Mesenchymal stem cell (in vitro differentiated cells and primary cell): ENCODE results near the gene POLR2C.

ENCODE experiments used
- DNase-seq: peaks from one replicate; pipeline ENCODE4 v3.0.0-alpha.2; 2013
- H2AFZ ChIP-seq: one replicate; pipeline ENCODE4 v1.6.1; 2013; ENCODE audit warnings: low read depth, mild to moderate bottlenecking, control low read depth, inconsistent platforms, low read length, moderate library complexity
- H2AK5ac ChIP-seq: 2 replicates; pipeline ENCODE4 v1.6.1; 2013; ENCODE audit warnings: low read length, moderate library complexity, mild to moderate bottlenecking, inconsistent platforms; ENCODE audit not compliant: severe bottlenecking
- H2BK120ac ChIP-seq: one replicate; pipeline ENCODE4 v1.6.1; 2013; ENCODE audit warnings: low read depth, mild to moderate bottlenecking, inconsistent platforms, low read length, moderate library complexity
- H2BK12ac ChIP-seq, 2 experiments: one replicate each; pipeline ENCODE4 v1.6.1; 2013; ENCODE audit warnings: inconsistent platforms in 2 of 2, low read length in 2 of 2, mild to moderate bottlenecking in 2 of 2, moderate library complexity in 2 of 2, control low read depth in 1 of 2
- H2BK15ac ChIP-seq: one replicate; pipeline ENCODE4 v1.6.1; 2013; ENCODE audit warnings: mild to moderate bottlenecking, low read depth, inconsistent platforms; ENCODE audit not compliant: poor library complexity, severe bottlenecking
- H2BK5ac ChIP-seq: 2 replicates; pipeline ENCODE4 v1.6.1; 2013; ENCODE audit warnings: low read depth, mild to moderate bottlenecking, low read length, control low read depth, inconsistent platforms; ENCODE audit not compliant: poor library complexity, severe bottlenecking
- H3K14ac ChIP-seq, 2 experiments: one replicate each; pipeline ENCODE4 v1.6.1; 2013; ENCODE audit warnings: inconsistent platforms in 2 of 2, low read length in 2 of 2, control low read depth in 1 of 2, mild to moderate bottlenecking in 1 of 2, moderate library complexity in 1 of 2
- H3K18ac ChIP-seq, 2 experiments: one replicate each; pipeline ENCODE4 v1.6.1; 2013; ENCODE audit warnings: inconsistent platforms in 2 of 2, low read length in 2 of 2, control low read depth in 1 of 2, low read depth in 1 of 2, mild to moderate bottlenecking in 1 of 2
- H3K23ac ChIP-seq, 2 experiments: one replicate each; pipeline ENCODE4 v1.6.1; 2013; ENCODE audit warnings: inconsistent platforms in 2 of 2, low read length in 2 of 2, mild to moderate bottlenecking in 2 of 2, moderate library complexity in 2 of 2, control low read depth in 1 of 2
- H3K27ac ChIP-seq: 2 replicates; pipeline ENCODE4 v1.5.1; 2013; ENCODE audit warnings: mild to moderate bottlenecking, moderate library complexity, low read length, control low read depth, inconsistent platforms; ENCODE audit not compliant: poor library complexity, severe bottlenecking
- H3K27me3 ChIP-seq, 2 experiments: 2 replicates each; pipeline versions ENCODE4 v1.6.1 to v1.7.0; 2013; ENCODE audit warnings: low read length in 2 of 2, mild to moderate bottlenecking in 2 of 2, moderate library complexity in 2 of 2, control low read depth in 1 of 2, inconsistent platforms in 1 of 2; ENCODE audit not compliant: control insufficient read depth in 1 of 2, insufficient read depth in 1 of 2
- H3K36me3 ChIP-seq, 2 experiments: 2 replicates each; pipeline versions ENCODE4 v1.6.1 to v1.7.0; 2013; ENCODE audit warnings: low read length in 2 of 2, control low read depth in 1 of 2, inconsistent platforms in 1 of 2, low read depth in 1 of 2, mild to moderate bottlenecking in 1 of 2; ENCODE audit not compliant: insufficient read depth in 2 of 2, control insufficient read depth in 1 of 2
- H3K4ac ChIP-seq, 2 experiments: one replicate each; pipeline ENCODE4 v1.6.1; 2013; ENCODE audit warnings: inconsistent platforms in 2 of 2, low read length in 2 of 2, mild to moderate bottlenecking in 2 of 2, moderate library complexity in 2 of 2, control low read depth in 1 of 2, low read depth in 1 of 2
- H3K4me1 ChIP-seq: 2 replicates; pipeline ENCODE4 v1.6.1; 2013; ENCODE audit warnings: low read depth, low read length, control low read depth; ENCODE audit not compliant: control insufficient read depth, insufficient read depth
- H3K4me2 ChIP-seq: 2 replicates; pipeline ENCODE4 v1.6.1; 2013; ENCODE audit warnings: low read length, mild to moderate bottlenecking, inconsistent platforms; ENCODE audit not compliant: poor library complexity, severe bottlenecking
- H3K4me3 ChIP-seq, 2 experiments: 2 replicates each; pipeline versions ENCODE4 v1.5.1 to v1.7.0; 2013; ENCODE audit warnings: low read length in 2 of 2, mild to moderate bottlenecking in 2 of 2, control low read depth in 1 of 2, low read depth in 1 of 2; ENCODE audit not compliant: insufficient read depth in 1 of 2
- H3K79me1 ChIP-seq: replicated peaks from 2 replicates; pipeline ENCODE4 v1.6.1; 2013; ENCODE audit warnings: mild to moderate bottlenecking, control low read depth, low read length, inconsistent platforms; ENCODE audit not compliant: poor library complexity, severe bottlenecking
- H3K9ac ChIP-seq: 2 replicates; pipeline ENCODE4 v1.7.0; 2013; ENCODE audit warnings: mild to moderate bottlenecking, low read length, moderate library complexity
- H3K9me3 ChIP-seq: 2 replicates; pipeline ENCODE4 v1.7.0; 2013; ENCODE audit warnings: mild to moderate bottlenecking, low read length; ENCODE audit not compliant: control insufficient read depth
- H4K8ac ChIP-seq: one replicate; pipeline ENCODE4 v1.6.1; 2013; ENCODE audit warnings: inconsistent platforms, mild to moderate bottlenecking, low read length, moderate library complexity
- H4K91ac ChIP-seq: one replicate; pipeline ENCODE4 v1.6.1; 2013; ENCODE audit warnings: mild to moderate bottlenecking, low read length, inconsistent platforms
- WGBS: methylation state at CpG from one replicate; pipeline ENCODE4 v1.1.7; 2013; ENCODE audit warnings: mixed read lengths; 5-methylcytosine and 5-hydroxymethylcytosine counted together

POLR2C gene

DNA sequence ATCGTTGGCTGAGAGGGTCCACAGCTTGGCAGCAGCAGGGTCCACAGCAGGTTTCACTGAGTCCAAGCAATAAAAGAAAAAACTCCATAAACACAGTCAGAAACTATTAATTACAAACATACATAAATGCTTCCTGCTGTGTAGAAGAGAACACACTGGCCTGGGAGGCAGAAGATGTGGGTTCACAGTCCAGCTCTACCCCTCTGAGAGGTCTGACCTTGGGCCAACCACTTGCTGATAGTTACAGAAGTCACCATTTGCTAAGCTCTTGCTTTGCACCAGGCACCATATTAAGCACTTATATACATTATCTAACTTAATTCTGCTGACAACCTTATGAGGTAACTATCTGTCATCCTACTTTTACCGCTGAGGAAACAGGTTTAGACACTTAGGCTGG lies 30.0 kb upstream of the POLR2C start:
- no peak overlapping the region for H3K27ac ChIP-seq
- H2BK120ac ChIP-seq: no peak overlapping the region
- no peak overlapping the region for H3K4me2 ChIP-seq
- H4K8ac ChIP-seq: no peak overlapping the region
- no peak overlapping the region for H2BK15ac ChIP-seq
- no peak overlapping the region for H2BK12ac ChIP-seq
- H3K27me3 ChIP-seq: no peaks in the 10 kb centered on the region
- no peak overlapping the region for H3K9ac ChIP-seq
- no peak overlapping the region for H3K23ac ChIP-seq
- H3K4me3 ChIP-seq: no peak overlapping the region
- H3K4ac ChIP-seq: no peak overlapping the region
- H4K91ac ChIP-seq: no peak overlapping the region
- H3K36me3 ChIP-seq: peaks cover 61 to 92% of the 10 kb centered on the region in 2 experiments
- no peak overlapping the region for H2AK5ac ChIP-seq
- H3K9me3 ChIP-seq: no peaks in the 10 kb centered on the region
- DNase-seq: no peak
- peaks cover 13% of the 10 kb centered on the region for H3K79me1 ChIP-seq
- no peak overlapping the region for H2AFZ ChIP-seq
- no peak overlapping the region for H3K14ac ChIP-seq
- no peak overlapping the region for H2BK5ac ChIP-seq
- WGBS: 93% methylated on average over 2 of the region's 2 CpGs
- H3K4me1 ChIP-seq: no peaks in the 10 kb centered on the region
- no peak overlapping the region for H3K18ac ChIP-seq

DNA sequence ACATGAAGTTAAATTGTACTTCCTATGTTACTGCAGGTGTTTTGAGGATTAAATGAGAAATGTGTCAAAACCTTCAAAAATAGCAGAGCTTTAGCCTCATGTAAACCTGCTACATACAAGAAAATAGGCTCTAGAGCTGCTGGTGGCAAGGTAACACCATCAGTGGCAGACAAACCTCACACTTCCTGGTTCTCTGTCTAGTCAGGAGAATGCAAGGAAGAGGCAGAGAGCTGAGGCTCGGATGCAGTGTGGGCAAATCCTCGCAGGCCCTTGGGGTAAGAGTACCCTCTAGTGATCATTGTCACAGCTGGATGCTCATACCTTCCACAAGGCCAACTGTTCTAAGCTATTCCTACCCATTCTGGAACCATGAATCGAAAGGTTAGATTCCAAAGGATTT lies 29.5 kb upstream of the POLR2C start:
- no peak overlapping the region for H3K14ac ChIP-seq
- no peak overlapping the region for H2BK5ac ChIP-seq
- DNase-seq: no peak
- peak overlapping the region in 1 of 2 experiments; percentile 42 for H3K23ac ChIP-seq
- no peak overlapping the region for H2AFZ ChIP-seq
- H3K36me3 ChIP-seq: peaks cover 60 to 91% of the 10 kb centered on the region in 2 experiments
- peaks cover 13% of the 10 kb centered on the region for H3K79me1 ChIP-seq
- H2BK15ac ChIP-seq: no peak overlapping the region
- no peak overlapping the region for H3K4me3 ChIP-seq
- no peak overlapping the region for H2BK12ac ChIP-seq
- 91% methylated on average over 3 of the region's 3 CpGs for WGBS
- no peak overlapping the region for H3K4ac ChIP-seq
- no peak overlapping the region for H2BK120ac ChIP-seq
- no peaks in the 10 kb centered on the region for H3K9me3 ChIP-seq
- H3K18ac ChIP-seq: no peak overlapping the region
- no peaks in the 10 kb centered on the region for H3K4me1 ChIP-seq
- H3K9ac ChIP-seq: no peak overlapping the region
- H4K8ac ChIP-seq: no peak overlapping the region
- no peak overlapping the region for H4K91ac ChIP-seq
- no peaks in the 10 kb centered on the region for H3K27me3 ChIP-seq
- no peak overlapping the region for H2AK5ac ChIP-seq
- no peak overlapping the region for H3K4me2 ChIP-seq
- no peak overlapping the region for H3K27ac ChIP-seq

DNA sequence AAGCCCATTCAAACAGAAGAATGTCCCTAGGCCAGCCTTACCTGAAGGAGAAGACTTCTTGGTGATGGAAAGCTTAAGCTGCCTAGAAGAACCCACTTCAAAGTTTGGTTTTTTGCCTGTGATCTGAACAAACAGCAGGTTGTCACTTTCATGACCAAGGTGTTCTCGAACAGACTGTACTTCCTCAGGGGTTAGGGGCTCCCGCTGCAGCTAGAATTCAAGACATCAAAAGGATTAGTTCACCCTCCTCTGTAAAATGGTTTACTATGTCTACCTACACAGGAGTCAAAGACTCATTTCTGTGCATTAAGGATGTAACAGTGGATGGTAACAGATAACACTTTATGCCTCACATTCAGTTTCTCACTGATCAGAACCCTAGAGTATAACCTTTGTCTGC lies 28.5 kb upstream of the POLR2C start:
- no peak overlapping the region for H3K27ac ChIP-seq
- no peak overlapping the region for H3K4ac ChIP-seq
- DNase-seq: no peak
- H2BK120ac ChIP-seq: no peak overlapping the region
- H4K91ac ChIP-seq: no peak overlapping the region
- no peak overlapping the region for H2BK5ac ChIP-seq
- no peaks in the 10 kb centered on the region for H3K4me1 ChIP-seq
- no peak overlapping the region for H3K4me3 ChIP-seq
- no peak overlapping the region for H2AK5ac ChIP-seq
- WGBS: 100% methylated on average over 2 of the region's 2 CpGs
- H2BK15ac ChIP-seq: no peak overlapping the region
- H3K14ac ChIP-seq: no peak overlapping the region
- H2BK12ac ChIP-seq: no peak overlapping the region
- no peaks in the 10 kb centered on the region for H3K27me3 ChIP-seq
- H3K4me2 ChIP-seq: no peak overlapping the region
- peaks cover 15% of the 10 kb centered on the region for H3K79me1 ChIP-seq
- H3K36me3 ChIP-seq: peaks cover 53 to 90% of the 10 kb centered on the region in 2 experiments
- H3K9ac ChIP-seq: no peak overlapping the region
- no peak overlapping the region for H3K18ac ChIP-seq
- H4K8ac ChIP-seq: no peak overlapping the region
- no peaks in the 10 kb centered on the region for H3K9me3 ChIP-seq
- no peak overlapping the region for H3K23ac ChIP-seq
- no peak overlapping the region for H2AFZ ChIP-seq

DNA sequence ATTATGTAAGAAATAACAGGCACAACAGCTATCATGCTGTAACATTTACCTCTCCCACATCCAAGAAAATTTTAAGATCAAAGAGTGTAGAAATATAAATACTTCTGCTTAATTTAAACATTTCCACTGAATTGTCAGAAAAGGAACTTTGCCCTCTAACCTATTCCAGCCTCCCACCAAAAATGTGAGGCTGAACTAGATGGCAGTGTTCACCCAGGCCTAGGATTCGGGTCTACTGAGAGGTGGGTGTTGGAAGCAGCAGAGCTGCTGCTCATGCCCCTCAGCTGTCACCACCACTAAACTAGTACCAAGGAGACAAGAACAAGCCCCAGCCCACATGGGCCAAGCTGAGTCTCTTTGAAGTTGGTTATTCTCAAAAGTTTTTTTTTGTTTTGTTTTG lies 26.6 kb upstream of the POLR2C start:
- Histone ChIP-seq H3K14ac (no peak overlapping the region), H3K23ac (no peak overlapping the region), H4K91ac (no peak overlapping the region), H2AK5ac (no peak overlapping the region), H3K4me2 (no peak overlapping the region), H3K27ac (no peak overlapping the region), H3K79me1 (peaks cover 20% of the 10 kb centered on the region), H3K27me3 (no peaks in the 10 kb centered on the region), H2BK120ac (no peak overlapping the region), H2AFZ (no peak overlapping the region), H2BK12ac (no peak overlapping the region), H3K18ac (no peak overlapping the region), H3K36me3 (peaks cover 52 to 85% of the 10 kb centered on the region in 2 experiments), H3K9me3 (peaks cover 3% of the 10 kb centered on the region), H2BK5ac (no peak overlapping the region), H2BK15ac (no peak overlapping the region), H3K9ac (no peak overlapping the region), H3K4me3 (no peak overlapping the region), H3K4ac (no peak overlapping the region), H3K4me1 (no peaks in the 10 kb centered on the region), H4K8ac (no peak overlapping the region)
- no peak for DNase-seq
- 100% methylated on average over 1 of the region's 1 CpG for WGBS
